Measurements from ENCODE around the gene GGNBP2.
A peak's percentile ranks its signal among the peaks of the same experiment; 100 is the strongest.

Gene GGNBP2

DNA sequence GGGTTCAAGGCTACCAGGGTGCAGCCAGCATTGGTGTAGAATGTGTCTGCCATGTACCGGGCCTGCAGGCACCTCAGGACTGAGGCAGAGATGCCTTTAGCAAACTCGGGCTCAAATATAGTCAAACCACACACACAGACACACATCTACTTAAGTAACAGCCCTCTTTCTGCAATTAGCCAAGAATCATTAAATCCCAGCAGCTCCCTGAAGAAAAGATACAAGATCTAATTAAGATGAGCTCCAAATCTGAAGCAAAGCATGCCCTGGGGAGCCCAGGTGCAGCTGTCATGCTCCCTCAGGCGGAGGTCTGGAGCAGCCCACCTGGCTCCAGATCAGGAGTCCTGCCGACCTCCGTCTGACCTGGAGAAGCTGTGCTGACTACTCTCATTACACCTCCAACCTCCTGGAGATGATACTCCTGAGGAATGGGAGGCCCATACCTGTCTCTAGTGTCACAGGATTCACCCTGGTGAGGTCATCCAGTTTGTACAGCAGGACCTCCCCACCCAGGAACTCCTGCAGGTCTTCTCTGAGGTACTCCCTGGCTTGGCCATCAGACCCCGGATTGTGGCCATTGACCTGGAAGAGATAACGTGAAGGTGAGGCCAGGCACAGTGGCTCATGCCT lies 17.0 kb upstream of the GGNBP2 start:
- peaks cover 8% of the 10 kb centered on the region for H3K4me1 ChIP-seq (ENCODE audit: low read depth, poor library complexity, severe bottlenecking)
- no peaks in the 10 kb centered on the region for H4K20me1 ChIP-seq (ENCODE audit: insufficient read depth)
- no peak overlapping the region for H3K4me3 ChIP-seq (IDR thresholded peaks at IDR 0.05; ENCODE audit: insufficient read depth, low read depth, low read length)
- H3K4me2 ChIP-seq, result no peak overlapping the region
- H2AFZ ChIP-seq (ENCODE audit: low read depth), result no peak overlapping the region
- H3K79me2 ChIP-seq (ENCODE audit: insufficient read depth, low read depth), result 0 out of 2 replicates have a peak, but pooled peaks cover 2% of the 10 kb centered on the region
- H3K27me3 ChIP-seq (ENCODE audit: insufficient read depth, low read depth), result no peaks in the 10 kb centered on the region
- no peak overlapping the region for H3K27ac ChIP-seq
- H3K36me3 ChIP-seq (ENCODE audit: insufficient read depth), result peaks cover 9% of the 10 kb centered on the region; the same call in 1 of the 2 replicates
- no peak overlapping the region for H3K9ac ChIP-seq
- TF ChIP-seq, protein P1, sequence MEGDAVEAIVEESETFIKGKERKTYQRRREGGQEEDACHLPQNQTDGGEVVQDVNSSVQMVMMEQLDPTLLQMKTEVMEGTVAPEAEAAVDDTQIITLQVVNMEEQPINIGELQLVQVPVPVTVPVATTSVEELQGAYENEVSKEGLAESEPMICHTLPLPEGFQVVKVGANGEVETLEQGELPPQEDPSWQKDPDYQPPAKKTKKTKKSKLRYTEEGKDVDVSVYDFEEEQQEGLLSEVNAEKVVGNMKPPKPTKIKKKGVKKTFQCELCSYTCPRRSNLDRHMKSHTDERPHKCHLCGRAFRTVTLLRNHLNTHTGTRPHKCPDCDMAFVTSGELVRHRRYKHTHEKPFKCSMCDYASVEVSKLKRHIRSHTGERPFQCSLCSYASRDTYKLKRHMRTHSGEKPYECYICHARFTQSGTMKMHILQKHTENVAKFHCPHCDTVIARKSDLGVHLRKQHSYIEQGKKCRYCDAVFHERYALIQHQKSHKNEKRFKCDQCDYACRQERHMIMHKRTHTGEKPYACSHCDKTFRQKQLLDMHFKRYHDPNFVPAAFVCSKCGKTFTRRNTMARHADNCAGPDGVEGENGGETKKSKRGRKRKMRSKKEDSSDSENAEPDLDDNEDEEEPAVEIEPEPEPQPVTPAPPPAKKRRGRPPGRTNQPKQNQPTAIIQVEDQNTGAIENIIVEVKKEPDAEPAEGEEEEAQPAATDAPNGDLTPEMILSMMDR (conservative IDR thresholded peaks at IDR 0.05; ENCODE audit: low read depth, low read length), result no peak

DNA sequence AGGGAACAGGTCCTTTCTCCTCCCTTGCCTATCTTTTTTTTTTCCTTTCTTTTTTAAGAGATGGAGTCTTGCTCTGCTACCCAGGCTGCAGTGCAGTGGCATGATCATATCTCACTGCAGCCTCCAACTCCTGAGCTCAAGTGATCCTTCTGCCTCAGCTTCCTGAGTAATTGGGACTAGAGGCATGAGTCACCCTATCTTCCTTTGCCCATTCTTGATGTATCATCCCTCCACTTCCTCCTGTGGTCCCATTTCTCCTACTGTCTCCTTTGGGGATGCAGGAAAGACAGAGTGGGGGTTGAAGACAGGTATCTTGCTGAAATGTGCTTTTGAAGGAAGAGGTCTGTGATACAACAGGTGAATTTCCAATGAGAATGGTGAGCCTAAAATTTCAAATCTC lies 15.6 kb upstream of the GGNBP2 start:
- no peak overlapping the region for H3K4me2 ChIP-seq
- TF ChIP-seq, protein P1 (conservative IDR thresholded peaks at IDR 0.05; ENCODE audit: low read depth, low read length), result no peak
- H4K20me1 ChIP-seq (ENCODE audit: insufficient read depth), result no peaks in the 10 kb centered on the region
- no peak overlapping the region for H3K27ac ChIP-seq
- H2AFZ ChIP-seq (ENCODE audit: low read depth), result no peak overlapping the region
- peaks cover 12% of the 10 kb centered on the region; the same call in 1 of the 2 replicates for H3K36me3 ChIP-seq (ENCODE audit: insufficient read depth)
- H3K4me3 ChIP-seq (IDR thresholded peaks at IDR 0.05; ENCODE audit: insufficient read depth, low read depth, low read length), result no peak overlapping the region
- H3K27me3 ChIP-seq (ENCODE audit: insufficient read depth, low read depth), result no peaks in the 10 kb centered on the region
- peaks cover 19% of the 10 kb centered on the region for H3K4me1 ChIP-seq (ENCODE audit: low read depth, poor library complexity, severe bottlenecking)
- 0 out of 2 replicates have a peak, but pooled peaks cover 13% of the 10 kb centered on the region for H3K79me2 ChIP-seq (ENCODE audit: insufficient read depth, low read depth)
- H3K9ac ChIP-seq, result no peak overlapping the region

DNA sequence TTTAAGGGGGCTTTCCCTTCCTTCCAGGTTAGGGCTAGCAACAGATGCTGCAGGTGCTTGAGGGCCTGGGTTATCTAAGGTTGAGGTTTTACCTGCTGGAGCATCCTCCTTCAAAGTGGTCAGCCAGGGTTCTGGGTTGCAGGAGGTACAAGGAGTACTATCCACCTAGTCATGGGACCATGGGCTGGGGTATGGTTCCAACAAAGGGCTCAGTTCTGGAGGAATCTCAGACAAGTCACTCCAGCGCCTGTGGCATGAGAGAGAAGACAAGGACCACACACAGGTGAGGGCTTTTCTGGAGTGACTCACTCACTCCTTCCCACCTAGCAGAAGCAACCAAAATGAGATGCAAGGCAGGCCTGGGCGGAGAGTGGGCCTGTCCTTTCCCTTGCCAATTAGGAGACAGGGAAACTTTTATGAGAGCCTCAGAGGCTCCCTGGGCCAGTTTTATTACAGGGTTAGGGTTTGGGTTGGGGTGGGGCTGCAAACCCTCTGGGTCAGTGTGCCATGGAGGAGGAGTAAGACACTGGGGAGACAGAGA lies 12.2 kb upstream of the GGNBP2 start:
- no peak overlapping the region for H3K4me2 ChIP-seq

DNA sequence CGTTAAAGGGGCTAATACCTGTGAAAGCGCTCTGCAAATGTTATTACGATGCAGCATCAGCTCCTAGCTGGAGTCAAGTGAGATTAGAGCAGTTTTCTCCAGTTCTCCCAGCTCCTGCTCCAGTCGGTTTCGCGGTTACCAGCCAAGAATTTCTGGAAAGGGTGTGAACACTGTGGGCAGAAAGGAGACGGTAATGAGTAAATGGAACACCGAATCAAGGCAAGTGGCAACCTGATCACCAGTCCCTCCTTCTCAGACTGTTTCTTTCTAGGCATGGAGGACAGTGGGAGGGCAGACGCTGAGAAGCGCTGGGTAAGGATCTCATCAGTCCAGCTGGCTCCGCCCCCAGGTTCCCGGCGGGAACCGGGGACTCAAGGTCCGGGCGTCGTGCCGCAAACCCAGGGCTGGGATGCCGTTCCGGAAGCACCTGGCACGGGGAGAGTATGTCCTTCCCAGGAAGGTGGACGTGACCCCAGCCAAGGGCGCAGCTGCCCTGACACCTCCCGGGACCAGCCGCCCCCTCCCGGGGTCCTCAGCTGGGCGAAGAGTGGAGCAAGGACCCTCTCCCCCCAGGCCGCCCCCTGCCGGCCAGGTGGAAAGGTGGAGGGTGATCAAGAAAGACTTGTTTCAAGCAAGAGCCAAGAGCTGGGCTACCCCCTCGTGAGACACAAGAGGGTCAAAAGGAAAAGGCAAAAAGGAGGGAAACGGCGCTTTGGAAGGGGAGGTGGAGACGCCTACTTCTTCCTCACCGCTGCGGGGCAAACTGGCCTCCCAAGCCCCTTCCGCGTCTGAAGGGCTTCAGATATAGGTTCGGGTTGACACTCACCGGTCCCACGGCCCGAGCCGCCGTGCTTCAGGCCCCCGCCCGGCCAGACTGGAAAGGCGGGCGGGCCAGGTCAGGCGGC lies 10.5 kb upstream of the GGNBP2 start:
- Histone ChIP-seq H3K36me3 (ENCODE audit: insufficient read depth) (0 out of 2 replicates have a peak, but pooled peaks cover 5% of the 10 kb centered on the region), H3K27me3 (ENCODE audit: insufficient read depth, low read depth) (no peaks in the 10 kb centered on the region), H3K79me2 (ENCODE audit: insufficient read depth, low read depth) (peaks cover 25% of the 10 kb centered on the region), H3K27ac (peak overlapping the region; percentile 97), H3K4me1 (ENCODE audit: low read depth, poor library complexity, severe bottlenecking) (peaks cover 16% of the 10 kb centered on the region), H2AFZ (ENCODE audit: low read depth) (peak overlapping the region; percentile 78), H3K9ac (peak overlapping the region; percentile 98), H3K4me2 (peak overlapping the region; percentile 70), H4K20me1 (ENCODE audit: insufficient read depth) (no peaks in the 10 kb centered on the region), H3K4me3 (IDR thresholded peaks at IDR 0.05; ENCODE audit: insufficient read depth, low read depth, low read length) (no peak overlapping the region)
- TF ChIP-seq, protein P1 (conservative IDR thresholded peaks at IDR 0.05; ENCODE audit: low read depth, low read length), result peak; percentile 87

More for the DNA sequence above, 12.2 kb upstream of the GGNBP2 start:
- H2AFZ ChIP-seq (ENCODE audit: low read depth), result no peak overlapping the region
- H3K27ac ChIP-seq, result no peak overlapping the region
- H3K79me2 ChIP-seq (ENCODE audit: insufficient read depth, low read depth), result peaks cover 25% of the 10 kb centered on the region
- peaks cover 5% of the 10 kb centered on the region; the same call in 1 of the 2 replicates for H3K36me3 ChIP-seq (ENCODE audit: insufficient read depth)
- no peaks in the 10 kb centered on the region for H4K20me1 ChIP-seq (ENCODE audit: insufficient read depth)
- H3K27me3 ChIP-seq (ENCODE audit: insufficient read depth, low read depth), result no peaks in the 10 kb centered on the region
- peaks cover 16% of the 10 kb centered on the region for H3K4me1 ChIP-seq (ENCODE audit: low read depth, poor library complexity, severe bottlenecking)
- no peak overlapping the region for H3K4me3 ChIP-seq (IDR thresholded peaks at IDR 0.05; ENCODE audit: insufficient read depth, low read depth, low read length)
- TF ChIP-seq, protein P1 (conservative IDR thresholded peaks at IDR 0.05; ENCODE audit: low read depth, low read length), result no peak
- no peak overlapping the region for H3K9ac ChIP-seq

Data from KMS-11 (cell line).